Coronary artery (tissue), 2 donors: ENCODE measurements around the gene LPO.

ENCODE experiments used
- DNase-seq: peaks from one replicate; pipeline ENCODE4 v3.0.0-alpha.2; 2017; ENCODE audit warnings: low spot score
- H3K27ac ChIP-seq, 2 donors: fragments of 200-600 bp; sonication (generic); one replicate each; pipeline ENCODE4 v1.5.1; 2016 to 2019
- H3K4me3 ChIP-seq: fragments of 200-600 bp; sonication (generic); 2 replicates; pipeline ENCODE4 v1.5.1; 2016; ENCODE audit warnings: mild to moderate bottlenecking, moderate library complexity
- CTCF ChIP-seq: fragments of 200-600 bp; sonication (generic); IDR thresholded peaks from one replicate; pipeline ENCODE4 v1.5.1; 2019; ENCODE audit warnings: antibody characterized with exemption

Gene LPO

GRCh38 chr17:58246781-58247180 is 8.4 kb downstream of the LPO start:
- TF ChIP-seq CTCF, result no peak
- DNase-seq, result no peak
- Histone ChIP-seq H3K4me3 (no peak overlapping the region), H3K27ac (no peak overlapping the region)

GRCh38 chr17:58247511-58248363 is 9.4 kb downstream of the LPO start:
- DNase-seq, result no peak
- Histone ChIP-seq H3K27ac (no peak overlapping the region), H3K4me3 (no peak overlapping the region)
- TF ChIP-seq CTCF, result no peak

GRCh38 chr17:58248955-58249269 is 10.5 kb downstream of the LPO start:
- DNase-seq, result no peak
- no peak for TF ChIP-seq CTCF
- Histone ChIP-seq H3K27ac (no peak overlapping the region), H3K4me3 (peak overlapping the region; percentile 68)

GRCh38 chr17:58249270-58250133 is 11.1 kb downstream of the LPO start:
- H3K4me3 ChIP-seq, result peak overlapping the region; percentile 68
- peak; percentile 90 for TF ChIP-seq CTCF
- H3K27ac ChIP-seq, result no peak overlapping the region
- DNase-seq, result no peak

- no peak overlapping the region for H3K27ac ChIP-seq
- TF ChIP-seq CTCF, result no peak
- no peak overlapping the region for H3K4me3 ChIP-seq
- DNase-seq, result peak; percentile 50
Observed at GRCh38 chr17:58250344-58251011, 12.1 kb downstream of the LPO start.

GRCh38 chr17:58252141-58252540 is 13.8 kb downstream of the LPO start:
- Histone ChIP-seq H3K4me3 (no peak overlapping the region), H3K27ac (no peak overlapping the region)
- DNase-seq, result peak; percentile 56
- TF ChIP-seq CTCF, result no peak
